ENCODE results near the gene MKNK2. TPM values are rescaled to one million over a fixed set of nuclear protein-coding genes. Genes with fewer than 3 reads are reported as not detected.

The MKNK2 gene
- total RNA-seq, 1 experiment from 2014 or later, result 240 TPM

DNA sequence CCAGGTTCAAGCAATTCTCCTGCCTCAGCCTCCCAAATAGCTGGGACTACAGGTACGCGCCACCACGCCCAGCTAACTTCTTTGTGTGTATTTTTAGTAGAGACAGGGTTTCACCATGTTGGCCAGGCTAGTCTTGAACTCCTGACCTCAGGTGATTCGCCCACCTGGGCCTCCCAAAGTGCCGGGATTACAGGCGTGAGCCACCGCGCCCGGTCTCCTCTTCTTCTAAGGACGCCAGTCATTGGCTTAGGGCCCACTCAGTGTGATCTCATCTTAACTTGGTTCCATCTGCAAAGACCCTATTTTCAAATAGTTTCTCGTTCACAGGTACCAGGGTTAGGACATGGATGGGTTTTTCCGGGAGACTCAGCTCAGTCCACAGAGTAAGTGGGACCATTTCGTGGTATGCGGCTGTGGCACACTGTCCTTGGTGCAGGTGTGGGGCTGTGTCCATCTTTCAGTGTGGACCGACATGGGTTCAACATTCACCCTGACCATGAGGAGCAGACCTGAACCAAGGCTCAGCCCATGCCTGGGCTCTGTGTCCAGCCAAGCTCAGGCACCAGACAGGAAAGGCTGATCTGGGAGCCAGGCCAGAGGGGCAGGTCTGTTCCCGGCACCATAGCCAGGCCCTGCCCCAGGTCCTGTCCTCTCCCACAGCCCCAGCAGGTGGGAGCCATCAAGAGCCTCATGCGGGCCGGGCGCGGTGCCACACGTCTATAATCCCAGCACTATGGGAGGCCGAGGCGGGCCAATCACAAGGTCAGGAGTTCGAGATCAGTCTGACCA, 2.8 kb upstream of the MKNK2 start:
- ATAC-seq (no peak), DNase-seq (ENCODE audit: low read depth, low spot score) (no peak)
- intact Hi-C loops (cut with micrococcal nuclease; ENCODE audit: unreplicated experiment), result no loop called here
- no TSS peak for BruUV-seq (replicated peaks)
- peak overlapping the region; percentile 77; the same call in 1 of the 2 replicates for H3K27ac ChIP-seq (ENCODE audit: low read length)
- in situ Hi-C loops (cut with HindIII; ENCODE audit: low pct_unique_long_range_greater_than_20kb, low sequenced_read_pairs), result no loop called here
- TF ChIP-seq, protein P1, sequence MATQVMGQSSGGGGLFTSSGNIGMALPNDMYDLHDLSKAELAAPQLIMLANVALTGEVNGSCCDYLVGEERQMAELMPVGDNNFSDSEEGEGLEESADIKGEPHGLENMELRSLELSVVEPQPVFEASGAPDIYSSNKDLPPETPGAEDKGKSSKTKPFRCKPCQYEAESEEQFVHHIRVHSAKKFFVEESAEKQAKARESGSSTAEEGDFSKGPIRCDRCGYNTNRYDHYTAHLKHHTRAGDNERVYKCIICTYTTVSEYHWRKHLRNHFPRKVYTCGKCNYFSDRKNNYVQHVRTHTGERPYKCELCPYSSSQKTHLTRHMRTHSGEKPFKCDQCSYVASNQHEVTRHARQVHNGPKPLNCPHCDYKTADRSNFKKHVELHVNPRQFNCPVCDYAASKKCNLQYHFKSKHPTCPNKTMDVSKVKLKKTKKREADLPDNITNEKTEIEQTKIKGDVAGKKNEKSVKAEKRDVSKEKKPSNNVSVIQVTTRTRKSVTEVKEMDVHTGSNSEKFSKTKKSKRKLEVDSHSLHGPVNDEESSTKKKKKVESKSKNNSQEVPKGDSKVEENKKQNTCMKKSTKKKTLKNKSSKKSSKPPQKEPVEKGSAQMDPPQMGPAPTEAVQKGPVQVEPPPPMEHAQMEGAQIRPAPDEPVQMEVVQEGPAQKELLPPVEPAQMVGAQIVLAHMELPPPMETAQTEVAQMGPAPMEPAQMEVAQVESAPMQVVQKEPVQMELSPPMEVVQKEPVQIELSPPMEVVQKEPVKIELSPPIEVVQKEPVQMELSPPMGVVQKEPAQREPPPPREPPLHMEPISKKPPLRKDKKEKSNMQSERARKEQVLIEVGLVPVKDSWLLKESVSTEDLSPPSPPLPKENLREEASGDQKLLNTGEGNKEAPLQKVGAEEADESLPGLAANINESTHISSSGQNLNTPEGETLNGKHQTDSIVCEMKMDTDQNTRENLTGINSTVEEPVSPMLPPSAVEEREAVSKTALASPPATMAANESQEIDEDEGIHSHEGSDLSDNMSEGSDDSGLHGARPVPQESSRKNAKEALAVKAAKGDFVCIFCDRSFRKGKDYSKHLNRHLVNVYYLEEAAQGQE (IDR thresholded peaks at IDR 0.05; ENCODE audit: insufficient read depth in 1 of 2, low read depth in 2 of 2, low read length in 1 of 2), result no peak
- TF ChIP-seq TCF7L2 (IDR thresholded peaks at IDR 0.05; ENCODE audit: low read depth, low read length), result no peak
- TF ChIP-seq, protein P2, sequence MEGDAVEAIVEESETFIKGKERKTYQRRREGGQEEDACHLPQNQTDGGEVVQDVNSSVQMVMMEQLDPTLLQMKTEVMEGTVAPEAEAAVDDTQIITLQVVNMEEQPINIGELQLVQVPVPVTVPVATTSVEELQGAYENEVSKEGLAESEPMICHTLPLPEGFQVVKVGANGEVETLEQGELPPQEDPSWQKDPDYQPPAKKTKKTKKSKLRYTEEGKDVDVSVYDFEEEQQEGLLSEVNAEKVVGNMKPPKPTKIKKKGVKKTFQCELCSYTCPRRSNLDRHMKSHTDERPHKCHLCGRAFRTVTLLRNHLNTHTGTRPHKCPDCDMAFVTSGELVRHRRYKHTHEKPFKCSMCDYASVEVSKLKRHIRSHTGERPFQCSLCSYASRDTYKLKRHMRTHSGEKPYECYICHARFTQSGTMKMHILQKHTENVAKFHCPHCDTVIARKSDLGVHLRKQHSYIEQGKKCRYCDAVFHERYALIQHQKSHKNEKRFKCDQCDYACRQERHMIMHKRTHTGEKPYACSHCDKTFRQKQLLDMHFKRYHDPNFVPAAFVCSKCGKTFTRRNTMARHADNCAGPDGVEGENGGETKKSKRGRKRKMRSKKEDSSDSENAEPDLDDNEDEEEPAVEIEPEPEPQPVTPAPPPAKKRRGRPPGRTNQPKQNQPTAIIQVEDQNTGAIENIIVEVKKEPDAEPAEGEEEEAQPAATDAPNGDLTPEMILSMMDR (IDR thresholded peaks at IDR 0.05), result no peak
- no peak for TF ChIP-seq POLR2AphosphoS5 (IDR thresholded peaks at IDR 0.05; ENCODE audit: low read depth, low read length)
- TF ChIP-seq SIN3A (IDR thresholded peaks at IDR 0.05; ENCODE audit: borderline replicate concordance, insufficient read depth, low read depth, low read length), result no peak
- H3K4me1 ChIP-seq (ENCODE audit: control insufficient read depth, insufficient read depth, low read length), result peaks cover 50% of the 10 kb centered on the region
- ChIA-PET CTCF (interaction anchor here (0.5 kb wide), 1 partner anchor 185 kb away, joined by 8 read pairs; no protein-coding TSS in a partner anchor), POLR2A (interaction anchor here (0.5 to 0.6 kb wide), 2 partner anchors 13 to 221 kb away, joined by 5 to 9 read pairs; no protein-coding TSS in a partner anchor)
- H3K9me3 ChIP-seq (ENCODE audit: control insufficient read depth, insufficient read depth, low read depth, low read length), result no peaks in the 10 kb centered on the region
- H3K36me3 ChIP-seq (ENCODE audit: control insufficient read depth, insufficient read depth, low read length), result peaks cover 6% of the 10 kb centered on the region; the same call in 1 of the 2 replicates
- no peak overlapping the region for H3K4me3 ChIP-seq (ENCODE audit: low read depth in 2 of 2, low read length in 2 of 2)
- H3K27me3 ChIP-seq (ENCODE audit: control insufficient read depth, insufficient read depth, low read length), result no peaks in the 10 kb centered on the region

DNA sequence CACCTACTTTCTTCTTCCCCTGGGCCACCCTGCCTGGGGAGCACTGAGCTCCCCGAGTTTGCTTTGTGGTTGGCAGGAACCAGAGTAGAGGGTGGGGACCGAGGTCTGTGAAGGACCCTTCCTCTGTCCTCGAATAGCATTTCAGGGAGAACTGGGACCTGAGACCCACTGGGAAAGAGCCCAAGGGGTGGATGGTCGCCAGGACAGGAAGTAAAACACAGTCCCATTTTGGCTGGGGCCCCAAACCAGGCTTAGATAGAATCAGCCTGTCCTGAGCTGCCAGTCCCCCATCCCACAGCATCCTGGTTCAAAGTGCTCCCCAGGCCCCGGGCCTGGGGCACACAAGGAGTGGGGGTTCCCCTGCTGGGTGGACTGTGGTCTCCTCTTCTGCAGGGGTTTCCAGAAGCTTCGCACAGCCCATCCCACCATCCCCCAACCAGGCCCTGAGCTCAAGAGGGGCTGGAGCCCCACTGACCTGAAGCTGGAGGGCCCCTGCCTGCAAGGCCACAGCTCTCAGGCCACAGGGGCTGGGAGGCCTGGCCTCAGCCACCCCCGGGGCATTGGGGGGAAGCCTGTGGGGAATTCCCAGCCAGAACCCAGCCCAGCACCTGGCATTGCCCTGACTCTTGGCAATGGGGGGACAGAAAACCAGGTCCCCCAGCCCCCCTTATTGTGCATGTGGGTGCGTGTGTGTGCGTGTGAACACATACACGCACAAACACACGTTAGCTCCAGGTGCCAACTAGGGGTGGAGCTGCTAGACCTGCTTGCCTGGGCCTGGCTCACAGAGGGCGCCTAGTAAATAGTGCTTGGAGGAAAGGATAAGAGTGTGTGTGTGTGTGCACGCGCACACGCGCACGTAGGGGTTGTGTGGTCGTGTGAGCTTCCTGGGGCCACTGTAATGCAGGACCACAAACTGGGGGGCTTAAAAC, 995 bp upstream of the MKNK2 start:
- peaks cover 50% of the 10 kb centered on the region for H3K4me1 ChIP-seq (ENCODE audit: control insufficient read depth, insufficient read depth, low read length)
- peaks cover 6% of the 10 kb centered on the region; the same call in 1 of the 2 replicates for H3K36me3 ChIP-seq (ENCODE audit: control insufficient read depth, insufficient read depth, low read length)
- intact Hi-C loops (cut with micrococcal nuclease; ENCODE audit: unreplicated experiment), result no loop called here
- ChIA-PET CTCF (no interaction called here), POLR2A (interaction anchor here (1.1 kb wide), 1 partner anchor 17 kb away, joined by 3 read pairs; no protein-coding TSS in a partner anchor)
- H3K27me3 ChIP-seq (ENCODE audit: control insufficient read depth, insufficient read depth, low read length), result no peaks in the 10 kb centered on the region
- peak overlapping the region; percentile 90 for H3K27ac ChIP-seq (ENCODE audit: low read length)
- DNase-seq (ENCODE audit: low read depth, low spot score) (no peak), ATAC-seq (no peak)
- in situ Hi-C loops (cut with HindIII; ENCODE audit: low pct_unique_long_range_greater_than_20kb, low sequenced_read_pairs), result no loop called here
- H3K9me3 ChIP-seq (ENCODE audit: control insufficient read depth, insufficient read depth, low read depth, low read length), result no peaks in the 10 kb centered on the region
- BruUV-seq (replicated peaks), result no TSS peak
- TF ChIP-seq TCF7L2 (IDR thresholded peaks at IDR 0.05; ENCODE audit: low read depth, low read length) (no peak), SIN3A (IDR thresholded peaks at IDR 0.05; ENCODE audit: borderline replicate concordance, insufficient read depth, low read depth, low read length) (no peak), POLR2AphosphoS5 (IDR thresholded peaks at IDR 0.05; ENCODE audit: low read depth, low read length) (no peak)
- TF ChIP-seq, protein P1 (IDR thresholded peaks at IDR 0.05; ENCODE audit: insufficient read depth in 1 of 2, low read depth in 2 of 2, low read length in 1 of 2), result no peak
- TF ChIP-seq, protein P2 (IDR thresholded peaks at IDR 0.05), result no peak
- no peak overlapping the region for H3K4me3 ChIP-seq (ENCODE audit: low read depth in 2 of 2, low read length in 2 of 2)

All from Panc1 (cell line).